ENCODE measurements around the gene RAD21L1.

- TF ChIP-seq PKNOX1 (IDR thresholded peaks at IDR 0.05) (no peak), ZNF384 (IDR thresholded peaks at IDR 0.05) (no peak), BHLHE40 (IDR thresholded peaks at IDR 0.05; ENCODE audit: borderline replicate concordance) (no peak), LEF1 (IDR thresholded peaks at IDR 0.05; ENCODE audit: borderline replicate concordance) (no peak)
These were observed 16.7 kb downstream of the RAD21L1 start for GRCh38 chr20:1242530-1242929.
